Amniotic epithelial cell (primary cell): ENCODE data around the gene CCDC24.

Source experiments
- DNase-seq: peaks from one replicate; pipeline ENCODE4 v3.0.0-alpha.2; 2010; ENCODE audit warnings: low read depth

Gene CCDC24

DNA sequence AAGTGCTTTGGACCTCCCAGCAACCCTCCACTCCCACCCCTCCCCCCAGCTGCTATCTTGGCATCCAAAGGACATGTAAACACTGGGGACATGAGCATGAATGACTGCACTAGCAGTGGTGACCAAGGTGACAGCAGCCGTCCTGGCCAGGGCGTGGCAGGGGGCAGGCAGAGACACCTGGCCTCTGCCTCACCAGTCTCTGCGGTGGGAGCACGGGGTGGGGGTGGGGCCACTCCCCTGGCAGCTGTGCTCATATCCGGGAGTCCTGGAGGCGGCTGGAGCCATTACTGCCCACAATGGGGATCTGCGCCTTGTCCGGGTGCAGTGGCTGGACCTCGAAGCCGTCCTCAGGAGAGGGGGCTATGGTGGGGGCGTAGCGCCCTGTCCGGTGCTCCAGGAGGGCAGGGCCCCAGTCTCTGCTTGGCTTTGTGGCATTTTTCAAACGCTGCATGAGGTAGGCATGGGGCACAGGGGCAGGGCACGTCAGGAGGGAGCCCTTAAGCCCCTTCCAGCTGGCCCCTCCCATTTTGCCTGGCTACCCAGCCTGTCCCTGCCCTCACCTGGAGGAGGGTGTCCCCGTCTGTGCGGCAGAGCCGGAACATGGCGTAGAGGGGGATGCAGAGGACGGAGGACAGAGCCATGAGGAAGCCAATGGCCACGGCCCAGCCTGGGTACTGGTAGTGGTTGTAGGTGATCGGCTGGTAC, 6.0 kb downstream of the CCDC24 start:
- no peak for DNase-seq

DNA sequence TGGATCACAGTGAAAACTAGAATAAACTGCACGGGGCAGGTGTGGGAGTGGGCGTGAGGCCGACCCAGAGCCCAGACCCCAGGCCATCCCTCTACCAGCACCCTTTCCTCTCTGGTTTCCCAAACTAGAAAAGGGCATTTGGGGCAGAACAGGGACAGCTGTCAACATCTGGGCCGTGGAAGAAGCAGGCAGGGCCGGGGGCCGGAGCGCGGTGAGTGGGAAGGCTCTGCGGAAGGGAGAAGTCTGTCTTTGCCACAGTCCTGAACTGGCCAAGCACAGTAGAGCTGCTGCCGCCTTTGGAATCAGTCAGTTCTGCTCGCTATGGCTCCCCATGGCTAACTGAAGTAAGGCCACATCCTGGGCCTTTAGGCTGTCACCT, 6.6 kb downstream of the CCDC24 start:
- DNase-seq, result no peak

GRCh38 chr1:43999455-43999854, 8.1 kb downstream of the CCDC24 start:
- DNase-seq, result no peak

GRCh38 chr1:44000122-44000665, 8.8 kb downstream of the CCDC24 start:
- no peak for DNase-seq

DNA sequence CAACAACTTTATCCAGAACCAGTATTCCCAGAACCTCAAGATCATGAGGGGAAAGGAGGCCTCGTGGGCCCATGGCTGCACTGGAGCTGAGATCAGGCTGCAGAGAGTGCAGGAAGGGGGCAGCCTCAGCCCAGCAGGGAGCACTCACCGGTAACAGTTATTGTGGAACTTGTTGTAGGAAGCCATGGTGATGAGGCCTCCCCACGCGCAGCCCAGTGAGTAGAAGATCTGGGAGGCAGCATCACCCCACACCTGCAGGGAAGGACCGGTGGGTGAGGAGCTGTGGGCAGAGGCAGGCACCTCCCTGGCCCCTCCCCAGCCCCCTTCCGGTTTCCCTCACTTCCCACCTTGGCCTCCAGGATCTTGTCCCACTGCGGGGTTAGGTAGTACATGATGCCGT, 10.8 kb downstream of the CCDC24 start:
- no peak for DNase-seq

GRCh38 chr1:44002606-44003157, 11.3 kb downstream of the CCDC24 start:
- DNase-seq, result no peak

GRCh38 chr1:44008259-44008658, 16.9 kb downstream of the CCDC24 start:
- DNase-seq, result no peak

DNA sequence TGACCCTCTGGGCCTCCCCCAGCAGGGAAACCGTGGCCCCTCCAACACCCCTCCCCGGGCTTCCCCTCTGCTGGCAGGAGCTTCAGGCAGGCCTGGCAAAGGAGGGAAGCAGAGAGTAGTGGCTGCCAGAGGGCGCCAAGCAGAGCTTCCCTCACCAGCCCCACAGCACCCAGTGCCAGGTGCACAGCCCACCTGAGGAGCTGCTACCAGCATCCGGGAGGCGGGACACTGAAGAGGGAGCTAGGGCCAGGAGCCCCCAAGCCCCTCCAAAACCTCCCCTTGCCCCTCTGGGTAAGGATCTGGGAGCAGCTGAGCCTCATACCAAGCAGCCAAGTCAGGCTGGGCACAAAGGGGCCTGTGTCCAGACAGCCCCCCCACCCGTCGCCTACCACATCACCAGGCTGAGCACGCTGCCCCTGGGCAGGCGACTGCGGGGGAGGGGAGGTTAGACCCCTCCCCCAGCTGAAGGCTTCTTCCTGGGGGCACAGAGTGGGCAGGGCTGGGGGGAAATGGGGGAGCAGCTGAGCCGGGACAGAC, 19.6 kb downstream of the CCDC24 start:
- no peak for DNase-seq

DNA sequence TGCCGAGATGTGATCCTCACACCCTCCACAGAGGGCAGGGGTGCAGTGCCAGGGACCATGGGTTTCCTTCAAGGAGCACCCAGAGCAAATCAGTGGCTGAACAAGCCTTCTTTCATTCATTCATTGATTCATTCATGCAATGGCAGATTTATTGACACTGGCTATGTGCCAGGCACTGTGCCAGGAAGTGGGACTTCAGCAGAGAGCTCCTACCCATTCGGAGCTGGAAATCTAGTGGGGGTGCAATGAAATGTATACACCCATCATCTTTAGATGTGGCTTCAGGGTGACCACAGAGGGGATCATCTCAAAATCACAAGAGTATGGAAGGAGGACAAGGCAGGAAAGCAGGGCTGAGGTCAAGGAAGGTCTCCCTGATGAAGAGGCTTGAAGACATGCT, 21.0 kb downstream of the CCDC24 start:
- DNase-seq, result no peak

GRCh38 chr1:44012941-44013609, 21.7 kb downstream of the CCDC24 start:
- DNase-seq, result no peak

DNA sequence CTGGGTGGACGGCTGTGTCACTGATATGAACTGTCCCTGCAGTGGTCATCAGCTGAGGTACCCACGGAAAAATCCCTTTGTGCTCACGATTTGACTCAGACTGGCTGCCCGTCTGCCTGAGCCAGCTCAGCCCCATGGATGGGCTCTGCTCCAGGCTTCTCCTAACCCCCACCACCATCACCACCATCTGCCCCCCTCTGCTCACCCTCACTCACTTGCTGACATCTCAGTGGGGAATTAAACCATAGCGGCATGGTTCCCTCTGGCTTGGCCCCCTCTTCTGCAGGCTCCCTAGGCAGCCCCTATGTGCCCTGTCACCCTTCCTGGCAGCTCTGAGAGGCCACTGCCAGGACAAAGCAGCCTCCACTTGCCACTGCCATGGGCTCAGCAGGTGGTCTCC, 22.6 kb downstream of the CCDC24 start:
- no peak for DNase-seq

DNA sequence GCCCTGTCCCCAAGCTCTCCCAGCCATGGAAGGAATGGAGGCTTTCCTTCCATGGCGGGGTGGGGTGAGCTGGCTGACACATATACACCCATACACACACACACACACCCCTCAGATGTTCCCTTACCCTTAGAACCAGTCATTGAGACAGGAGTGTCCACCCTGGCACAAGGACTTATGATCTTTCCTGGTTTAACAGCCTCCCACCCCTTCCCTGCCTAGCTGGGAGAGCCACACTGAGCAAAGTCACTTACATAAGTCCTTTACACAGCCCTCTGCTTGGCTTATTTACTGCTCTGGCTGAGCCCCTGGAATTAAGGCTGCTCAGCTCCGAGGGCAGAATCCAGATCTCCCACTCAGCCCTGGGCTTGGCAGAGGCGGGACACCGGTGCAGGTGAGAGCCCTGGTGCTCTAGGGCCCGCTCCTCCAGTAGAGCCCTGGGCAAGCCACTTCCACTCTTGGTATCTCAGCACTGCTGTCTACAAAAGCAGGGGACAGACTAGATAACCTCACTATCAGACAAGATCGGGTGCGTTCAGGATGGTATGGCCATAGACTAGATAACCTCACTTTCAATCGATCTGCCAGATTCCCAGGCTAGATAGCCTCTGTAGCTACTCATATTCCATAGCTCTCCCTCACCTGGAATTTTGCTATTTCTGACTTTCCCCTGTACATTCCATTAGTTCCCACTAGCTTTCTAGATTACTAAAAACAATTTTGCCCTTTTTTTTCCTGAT, 23.1 kb downstream of the CCDC24 start:
- DNase-seq, result no peak

DNA sequence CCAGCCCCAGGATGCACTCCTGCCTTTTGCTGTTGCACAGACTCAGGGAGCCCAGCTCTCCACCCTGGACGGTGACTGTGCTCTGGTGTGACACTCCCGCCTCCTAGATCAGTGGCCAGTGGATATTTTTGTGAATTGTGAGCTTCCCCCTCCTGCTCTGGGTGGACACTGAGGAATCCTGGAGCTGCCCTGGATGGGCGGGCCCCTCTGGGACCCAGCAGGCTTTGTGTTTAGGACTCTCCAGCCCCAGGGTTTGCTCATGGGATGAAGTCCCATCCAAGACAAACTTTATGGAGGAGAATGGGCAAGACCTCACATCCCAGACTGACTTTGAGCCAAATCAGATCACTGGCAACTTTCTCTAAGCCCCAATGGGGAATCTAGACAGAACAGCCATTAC, 23.8 kb downstream of the CCDC24 start:
- no peak for DNase-seq

GRCh38 chr1:44016041-44016889, 24.9 kb downstream of the CCDC24 start:
- no peak for DNase-seq

- no peak for DNase-seq
Measured at GRCh38 chr1:44016890-44017400, 25.5 kb downstream of the CCDC24 start.

- DNase-seq, result no peak
Measured at GRCh38 chr1:44019466-44019948, 28.1 kb downstream of the CCDC24 start.

DNA sequence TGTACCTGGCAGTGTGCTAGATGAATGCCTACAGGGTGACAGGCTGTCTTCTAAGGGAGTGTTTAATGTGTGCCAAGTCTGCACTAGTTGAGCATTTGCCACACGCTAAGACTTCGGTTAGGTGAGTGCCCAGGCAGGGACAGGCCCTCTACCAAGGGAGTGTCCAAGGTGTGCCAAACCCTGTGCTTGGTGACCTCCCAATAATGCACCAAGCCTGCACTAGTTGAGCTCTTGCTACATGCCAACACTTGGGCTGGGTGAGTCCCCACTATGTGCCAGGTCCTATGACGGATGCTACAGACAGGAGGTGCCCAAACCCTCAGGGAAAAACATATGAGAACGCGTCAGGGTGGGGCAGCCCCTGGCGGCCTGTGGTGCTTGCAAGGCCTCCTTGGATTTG, 29.1 kb downstream of the CCDC24 start:
- no peak for DNase-seq

DNA sequence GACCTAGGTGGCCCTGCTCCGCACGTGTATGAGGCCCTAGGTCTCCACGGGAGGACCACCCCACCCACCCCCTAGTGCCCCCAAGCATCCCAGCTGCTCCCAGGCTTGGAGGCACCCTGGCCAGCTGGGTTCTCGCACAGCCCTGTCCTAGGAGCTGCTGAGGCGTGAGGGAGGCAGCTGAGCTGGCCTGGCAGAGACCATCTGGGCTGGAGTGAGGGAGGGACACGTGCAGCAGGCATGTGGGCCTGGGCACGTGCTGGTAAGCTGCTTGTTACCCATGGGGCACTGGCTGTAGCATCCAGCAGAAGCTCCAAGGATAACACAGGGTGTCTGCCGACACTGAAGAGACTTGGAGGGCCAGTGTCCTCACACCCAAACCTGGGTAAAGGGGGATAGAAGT, 29.8 kb downstream of the CCDC24 start:
- DNase-seq, result no peak

DNA sequence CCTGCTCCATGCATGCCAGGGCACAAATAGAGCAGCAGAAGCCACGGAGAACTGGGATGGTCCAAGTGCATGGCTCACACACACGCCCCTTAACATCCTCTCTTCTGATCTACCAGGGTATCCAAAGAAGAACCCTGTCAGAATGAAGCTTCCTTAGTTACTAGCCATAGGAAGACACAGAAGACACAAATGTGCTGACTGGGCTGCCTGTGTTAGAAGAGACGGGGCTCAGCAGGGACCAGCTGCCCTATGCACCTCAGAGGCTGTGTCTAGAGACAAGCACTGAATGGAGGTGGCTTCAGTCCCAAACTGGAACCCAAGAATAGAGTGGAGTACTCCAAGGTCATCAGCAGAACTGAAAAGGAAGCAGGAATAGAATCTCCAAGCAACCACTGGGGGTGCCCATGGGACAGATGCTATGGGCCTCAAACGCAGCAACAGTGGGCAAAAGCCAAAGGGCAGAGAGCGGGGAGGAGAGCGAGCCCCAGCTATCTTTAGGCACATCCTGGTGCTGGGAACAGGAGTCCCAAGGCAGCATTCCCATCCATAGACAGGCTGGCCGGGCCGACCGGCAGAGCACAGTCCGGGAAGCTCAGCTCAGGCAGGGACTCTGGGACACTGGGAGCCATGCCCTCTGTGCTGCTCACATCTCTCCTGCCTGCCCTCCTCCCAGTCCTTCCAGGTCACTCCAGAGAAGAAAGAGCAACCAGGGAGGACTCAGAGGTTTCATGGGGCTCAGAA, 30.4 kb downstream of the CCDC24 start:
- DNase-seq, result no peak
